ENCODE data around the gene SCAF1.

The SCAF1 gene, protein sequence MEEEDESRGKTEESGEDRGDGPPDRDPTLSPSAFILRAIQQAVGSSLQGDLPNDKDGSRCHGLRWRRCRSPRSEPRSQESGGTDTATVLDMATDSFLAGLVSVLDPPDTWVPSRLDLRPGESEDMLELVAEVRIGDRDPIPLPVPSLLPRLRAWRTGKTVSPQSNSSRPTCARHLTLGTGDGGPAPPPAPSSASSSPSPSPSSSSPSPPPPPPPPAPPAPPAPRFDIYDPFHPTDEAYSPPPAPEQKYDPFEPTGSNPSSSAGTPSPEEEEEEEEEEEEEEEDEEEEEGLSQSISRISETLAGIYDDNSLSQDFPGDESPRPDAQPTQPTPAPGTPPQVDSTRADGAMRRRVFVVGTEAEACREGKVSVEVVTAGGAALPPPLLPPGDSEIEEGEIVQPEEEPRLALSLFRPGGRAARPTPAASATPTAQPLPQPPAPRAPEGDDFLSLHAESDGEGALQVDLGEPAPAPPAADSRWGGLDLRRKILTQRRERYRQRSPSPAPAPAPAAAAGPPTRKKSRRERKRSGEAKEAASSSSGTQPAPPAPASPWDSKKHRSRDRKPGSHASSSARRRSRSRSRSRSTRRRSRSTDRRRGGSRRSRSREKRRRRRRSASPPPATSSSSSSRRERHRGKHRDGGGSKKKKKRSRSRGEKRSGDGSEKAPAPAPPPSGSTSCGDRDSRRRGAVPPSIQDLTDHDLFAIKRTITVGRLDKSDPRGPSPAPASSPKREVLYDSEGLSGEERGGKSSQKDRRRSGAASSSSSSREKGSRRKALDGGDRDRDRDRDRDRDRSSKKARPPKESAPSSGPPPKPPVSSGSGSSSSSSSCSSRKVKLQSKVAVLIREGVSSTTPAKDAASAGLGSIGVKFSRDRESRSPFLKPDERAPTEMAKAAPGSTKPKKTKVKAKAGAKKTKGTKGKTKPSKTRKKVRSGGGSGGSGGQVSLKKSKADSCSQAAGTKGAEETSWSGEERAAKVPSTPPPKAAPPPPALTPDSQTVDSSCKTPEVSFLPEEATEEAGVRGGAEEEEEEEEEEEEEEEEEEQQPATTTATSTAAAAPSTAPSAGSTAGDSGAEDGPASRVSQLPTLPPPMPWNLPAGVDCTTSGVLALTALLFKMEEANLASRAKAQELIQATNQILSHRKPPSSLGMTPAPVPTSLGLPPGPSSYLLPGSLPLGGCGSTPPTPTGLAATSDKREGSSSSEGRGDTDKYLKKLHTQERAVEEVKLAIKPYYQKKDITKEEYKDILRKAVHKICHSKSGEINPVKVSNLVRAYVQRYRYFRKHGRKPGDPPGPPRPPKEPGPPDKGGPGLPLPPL

GRCh38 chr19:49641688-49642491, at the start of gene SCAF1:
TSS of gene SCAF1 (plus strand) at chr19:49642209. CDS start at chr19:49645027, 2,818 bp downstream.
- peak; percentile 96 for DNase-seq

DNA sequence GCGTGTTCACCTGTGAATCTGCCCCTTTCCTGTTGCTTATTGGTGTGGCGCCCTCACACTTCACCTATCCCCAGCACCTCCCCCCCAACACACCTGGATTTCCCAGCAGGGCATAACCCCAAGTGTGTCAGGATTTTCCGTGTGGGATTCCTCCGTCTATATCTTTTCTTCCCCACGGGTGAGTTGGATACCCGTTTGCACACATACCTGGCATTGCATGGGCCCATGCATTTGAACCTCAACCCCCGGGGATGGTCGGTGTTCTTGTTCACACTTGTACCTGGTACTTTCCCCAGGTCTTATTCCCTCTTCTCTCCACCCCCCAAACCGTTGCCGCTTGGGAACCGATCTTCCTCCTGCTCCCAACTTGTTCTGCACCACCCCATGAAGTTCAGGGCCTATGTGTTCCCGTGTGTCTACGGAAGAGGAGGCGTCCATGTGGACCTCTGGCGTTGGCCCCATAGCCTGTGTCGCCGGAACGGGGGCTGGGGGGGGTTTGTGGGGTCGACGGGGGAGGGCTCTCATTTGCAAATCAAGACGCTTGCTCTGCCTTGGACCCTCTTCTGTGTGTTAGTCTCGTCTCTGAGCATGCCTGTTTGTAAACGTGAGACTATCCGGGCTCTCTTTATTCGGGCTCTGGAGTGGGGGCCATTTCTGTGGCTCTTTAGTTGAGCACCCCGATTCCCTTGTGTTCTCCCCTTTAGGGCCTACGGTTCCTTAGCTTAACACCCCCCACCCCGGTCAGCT, 49.4 kb upstream of the SCAF1 start:
- no peak for DNase-seq

DNA sequence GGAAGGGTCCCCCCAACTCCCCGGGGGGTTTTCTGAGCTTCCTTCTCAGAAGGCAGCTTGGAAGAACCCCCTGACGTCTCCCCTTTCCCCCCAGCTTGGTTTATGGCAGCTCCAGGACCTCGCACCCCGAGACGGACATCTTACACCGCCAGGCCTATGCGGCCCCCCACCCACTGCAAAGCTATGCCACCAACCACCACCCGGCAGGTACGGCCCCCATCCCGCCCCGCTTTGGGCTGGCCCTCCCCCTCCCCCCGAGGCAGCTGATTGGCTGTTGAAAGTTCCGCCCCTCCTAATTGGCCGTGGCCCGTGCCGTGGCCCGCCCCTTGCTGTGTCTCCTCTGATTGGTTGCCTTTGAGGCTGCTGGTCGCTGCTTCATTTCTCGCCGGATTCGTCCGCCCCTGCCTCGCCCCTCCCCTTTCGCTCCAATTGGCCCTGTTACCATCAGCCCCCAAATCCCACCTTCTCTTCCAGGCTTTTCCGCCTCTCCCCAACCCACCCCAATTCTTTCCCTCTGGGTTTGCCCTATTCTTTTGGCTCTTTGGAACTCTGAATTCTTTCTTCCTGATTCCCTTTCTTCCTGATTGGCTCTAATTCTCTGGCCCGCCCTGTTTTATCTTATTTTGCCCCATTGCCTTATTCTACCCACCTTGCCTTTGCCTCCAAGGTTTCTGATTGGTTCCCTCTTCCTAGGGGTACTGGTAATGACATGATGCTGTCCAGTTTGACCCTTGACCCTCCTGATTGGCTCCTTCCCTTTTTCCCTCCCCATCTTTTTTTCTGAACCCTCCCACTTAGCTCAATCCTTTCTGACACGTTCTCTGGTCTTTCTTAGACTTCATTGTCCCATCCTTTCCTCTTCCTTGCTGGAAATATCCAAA, 48.5 kb upstream of the SCAF1 start:
- no peak for DNase-seq

DNA sequence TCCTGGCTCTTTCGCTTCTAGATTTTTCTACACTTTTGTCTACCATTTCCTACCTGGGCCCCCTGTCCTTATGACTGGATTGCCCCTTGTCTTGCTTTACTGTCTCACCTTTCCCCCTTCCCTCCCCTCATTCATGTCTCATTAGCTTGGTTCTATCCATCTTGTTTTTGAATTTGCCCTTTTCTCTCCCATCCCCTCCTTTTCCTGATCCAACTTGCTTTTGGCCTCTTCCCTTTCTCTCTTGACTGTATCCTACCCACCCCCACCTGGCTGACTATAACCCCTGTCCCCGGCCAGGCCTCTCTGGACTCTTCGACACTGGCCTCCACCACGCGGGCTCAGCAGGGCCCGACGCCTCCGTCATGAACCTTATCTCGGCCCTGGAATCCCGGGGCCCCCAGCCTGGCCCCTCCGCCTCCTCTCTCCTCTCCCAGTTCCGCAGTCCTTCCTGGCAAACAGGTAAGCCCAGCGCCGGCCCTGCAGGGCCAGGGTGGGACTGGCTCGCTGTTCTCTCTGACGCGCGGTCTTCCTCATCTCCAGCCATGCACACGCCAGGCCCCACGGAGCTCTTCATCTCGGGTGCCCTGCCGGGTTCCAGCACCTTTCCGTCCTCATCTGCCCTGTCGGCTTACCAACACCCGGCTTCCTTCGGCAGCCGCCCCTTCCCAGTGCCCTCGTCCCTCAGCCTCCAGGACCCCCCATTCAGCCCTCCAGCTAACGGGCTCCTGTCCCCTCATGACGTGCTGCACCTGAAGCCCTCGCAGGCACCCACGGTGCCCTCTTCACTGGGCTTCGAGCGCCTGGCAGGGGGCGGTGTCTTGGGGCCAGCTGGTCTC, 47.6 kb upstream of the SCAF1 start:
- no peak for DNase-seq

DNA sequence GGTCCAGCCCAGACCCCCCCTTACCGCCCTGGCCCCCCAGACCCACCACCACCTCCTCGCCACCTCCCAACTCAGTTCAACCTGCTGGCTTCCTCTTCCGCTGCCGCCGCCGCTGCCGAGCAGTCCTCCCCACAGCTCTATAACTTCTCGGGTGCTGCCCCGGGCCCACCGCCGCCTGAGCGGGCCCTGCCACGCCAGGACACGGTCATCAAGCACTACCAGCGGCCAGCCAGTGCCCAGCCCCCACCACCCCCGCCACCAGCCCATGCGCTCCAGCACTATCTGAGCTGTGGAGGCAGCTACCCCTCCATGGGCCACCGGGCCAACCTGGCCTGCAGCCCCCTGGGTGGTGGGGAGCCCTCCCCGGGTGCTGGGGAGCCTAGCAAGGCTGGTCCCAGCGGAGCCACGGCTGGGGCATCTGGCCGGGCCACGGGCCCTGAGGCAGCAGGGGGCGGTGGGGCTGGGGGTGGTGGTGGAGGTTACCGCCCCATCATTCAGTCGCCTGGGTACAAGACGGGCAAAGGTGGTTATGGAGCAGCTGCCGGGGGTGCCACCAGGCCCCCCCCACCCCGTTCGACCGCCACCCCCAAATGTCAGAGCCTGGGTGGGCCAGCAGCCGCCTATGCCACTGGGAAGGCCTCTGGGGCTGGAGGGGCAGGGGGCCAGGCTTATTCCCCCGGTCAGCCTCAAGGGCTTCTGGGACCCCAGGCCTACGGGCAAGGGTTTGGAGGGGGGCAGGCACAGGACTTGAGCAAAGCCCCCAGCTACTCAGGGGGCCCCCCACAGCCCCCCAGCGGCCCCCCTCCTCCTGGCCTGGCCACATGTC, 46.8 kb upstream of the SCAF1 start:
- DNase-seq, result no peak

DNA sequence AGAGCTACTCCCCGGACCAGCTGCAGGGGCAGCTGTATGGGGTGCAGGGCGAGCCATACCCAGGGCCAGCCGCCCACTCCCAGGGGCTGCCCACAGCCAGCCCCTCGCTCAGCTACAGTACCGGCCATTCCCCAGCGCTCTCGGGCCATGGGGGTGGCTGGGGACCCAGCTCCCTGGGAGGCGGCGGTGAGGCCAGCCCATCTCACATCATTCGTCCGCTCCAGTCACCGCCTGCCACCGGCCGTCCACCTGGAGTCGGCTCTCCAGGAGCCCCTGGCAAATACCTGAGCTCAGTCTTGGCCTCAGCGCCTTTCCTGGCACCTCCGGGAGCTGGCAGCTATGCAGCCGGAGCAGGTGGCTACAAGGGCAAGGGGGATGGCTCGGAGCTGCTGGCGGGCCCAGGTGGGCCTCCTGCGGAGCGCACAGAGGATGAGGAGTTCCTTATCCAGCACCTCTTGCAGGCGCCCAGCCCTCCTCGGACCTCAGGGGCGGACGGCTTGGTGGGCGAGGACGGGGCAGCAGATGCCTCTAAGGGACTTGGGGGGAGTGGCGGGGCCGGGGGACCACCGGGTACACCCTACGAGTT, 46.1 kb upstream of the SCAF1 start:
- DNase-seq, result no peak

DNA sequence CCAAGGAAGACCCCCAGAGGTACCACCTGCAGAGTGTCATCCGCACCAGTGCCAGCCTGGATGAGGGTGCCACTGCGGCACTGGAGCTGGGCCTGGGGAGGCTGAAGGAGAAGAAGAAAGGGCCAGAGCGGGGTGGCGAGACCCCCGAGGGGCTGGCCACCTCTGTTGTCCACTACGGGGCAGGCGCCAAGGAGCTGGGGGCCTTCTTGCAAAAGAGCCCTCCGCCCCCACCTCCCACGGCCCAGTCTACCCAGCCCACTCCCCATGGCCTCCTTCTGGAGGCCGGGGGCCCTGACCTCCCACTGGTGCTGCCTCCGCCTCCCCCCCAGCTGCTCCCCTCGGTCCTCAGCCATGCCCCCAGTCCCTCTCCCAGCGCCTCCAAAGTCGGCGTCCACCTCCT, 45.6 kb upstream of the SCAF1 start:
- DNase-seq, result no peak

DNA sequence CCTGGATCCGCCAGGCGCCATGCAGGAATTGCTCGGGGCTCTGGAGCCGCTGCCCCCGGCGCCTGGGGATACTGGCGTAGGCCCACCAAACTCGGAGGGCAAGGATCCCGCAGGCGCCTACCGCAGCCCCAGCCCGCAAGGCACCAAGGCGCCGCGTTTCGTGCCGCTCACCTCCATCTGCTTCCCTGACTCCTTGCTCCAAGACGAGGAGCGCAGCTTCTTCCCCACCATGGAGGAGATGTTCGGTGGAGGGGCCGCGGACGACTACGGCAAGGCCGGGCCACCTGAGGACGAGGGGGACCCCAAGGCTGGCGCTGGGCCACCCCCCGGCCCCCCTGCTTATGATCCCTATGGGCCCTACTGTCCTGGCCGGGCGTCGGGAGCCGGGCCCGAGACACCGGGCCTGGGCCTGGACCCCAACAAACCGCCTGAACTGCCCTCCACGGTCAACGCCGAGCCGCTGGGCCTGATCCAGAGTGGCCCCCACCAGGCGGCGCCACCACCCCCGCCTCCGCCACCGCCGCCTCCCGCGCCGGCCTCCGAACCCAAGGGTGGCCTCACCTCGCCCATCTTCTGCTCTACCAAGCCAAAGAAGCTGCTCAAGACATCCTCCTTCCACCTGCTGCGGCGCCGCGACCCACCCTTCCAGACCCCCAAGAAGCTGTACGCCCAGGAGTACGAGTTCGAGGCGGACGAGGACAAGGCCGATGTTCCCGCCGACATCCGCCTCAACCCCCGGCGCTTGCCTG, 44.9 kb upstream of the SCAF1 start:
- no peak for DNase-seq

DNA sequence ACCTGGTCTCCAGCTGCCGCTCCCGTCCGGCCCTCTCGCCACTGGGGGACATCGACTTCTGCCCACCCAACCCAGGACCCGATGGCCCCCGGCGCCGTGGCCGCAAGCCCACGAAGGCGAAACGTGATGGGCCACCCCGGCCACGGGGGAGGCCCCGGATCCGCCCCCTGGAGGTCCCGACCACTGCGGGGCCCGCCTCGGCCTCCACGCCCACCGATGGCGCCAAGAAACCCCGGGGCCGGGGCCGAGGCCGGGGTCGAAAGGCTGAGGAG, 44.4 kb upstream of the SCAF1 start:
- no peak for DNase-seq

- DNase-seq, result no peak
Observed at GRCh38 chr19:49599378-49600295, 42.4 kb upstream of the SCAF1 start.

DNA sequence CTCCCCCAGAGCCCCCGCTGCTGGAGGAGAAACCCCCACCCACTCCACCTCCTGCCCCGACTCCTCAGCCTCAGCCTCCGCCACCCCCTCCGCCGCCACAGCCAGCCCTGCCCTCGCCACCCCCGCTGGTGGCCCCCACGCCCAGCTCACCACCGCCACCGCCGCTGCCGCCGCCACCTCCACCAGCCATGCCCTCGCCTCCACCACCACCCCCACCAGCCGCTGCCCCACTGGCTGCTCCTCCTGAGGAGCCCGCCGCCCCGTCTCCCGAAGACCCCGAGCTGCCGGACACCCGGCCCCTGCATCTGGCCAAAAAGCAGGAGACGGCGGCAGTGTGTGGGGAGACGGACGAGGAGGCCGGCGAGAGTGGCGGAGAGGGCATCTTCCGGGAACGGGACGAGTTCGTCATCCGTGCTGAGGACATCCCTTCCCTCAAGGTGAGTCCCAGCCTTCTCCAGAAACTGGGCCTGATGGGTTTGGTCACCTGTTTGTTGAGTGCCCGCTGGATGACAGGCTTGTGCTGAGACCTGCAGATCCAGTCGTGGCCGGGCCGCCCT, 40.4 kb upstream of the SCAF1 start:
- DNase-seq, result no peak

- DNase-seq, result no peak
Observed at GRCh38 chr19:49602806-49603205, 39.2 kb upstream of the SCAF1 start.

GRCh38 chr19:49605605-49606004, 36.4 kb upstream of the SCAF1 start:
- no peak for DNase-seq

- DNase-seq, result no peak
Observed at GRCh38 chr19:49609499-49610092, 32.4 kb upstream of the SCAF1 start.

DNA sequence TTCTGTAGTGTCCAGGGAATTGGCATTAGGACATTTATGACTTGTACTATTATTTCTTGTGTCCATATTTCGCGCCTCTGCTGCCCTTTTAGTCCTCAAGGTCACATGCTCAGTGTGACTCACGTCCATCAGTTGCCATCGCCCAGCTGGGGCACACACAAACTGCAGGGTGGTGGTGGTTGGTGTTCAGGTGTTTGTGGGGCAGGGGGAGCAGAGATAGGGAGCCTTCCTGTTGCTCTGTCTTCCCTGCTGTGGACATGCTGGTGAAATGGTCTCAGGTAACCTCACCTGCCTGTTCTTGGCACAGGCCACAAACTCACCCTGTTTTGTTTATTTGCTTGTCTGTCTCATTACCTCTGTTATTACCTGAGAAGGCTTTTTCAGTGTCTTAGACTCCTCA, 28.6 kb upstream of the SCAF1 start:
- DNase-seq, result no peak
